GM12875 (cell line): Measurements from ENCODE around the gene DHX32.
"Not testable (repeated sequence)": the region's sequence is repeated elsewhere in the genome, so short reads cannot be mapped to it uniquely, and the experiment has no call there.

ENCODE experiments used
- H3K4me3 ChIP-seq: one replicate; pipeline ENCODE4 v1.5.1; 2011; ENCODE audit warnings: low read depth, low read length, control low read depth
- TF ChIP-seq, protein P1 (sequence below): IDR thresholded peaks from 2 replicates; pipeline ENCODE4 v1.5.1; 2011; ENCODE audit warnings: low read depth, mild to moderate bottlenecking, control low read depth, inconsistent platforms, low read length, moderate library complexity, borderline replicate concordance; ENCODE audit not compliant: insufficient read depth

DHX32 gene, protein sequence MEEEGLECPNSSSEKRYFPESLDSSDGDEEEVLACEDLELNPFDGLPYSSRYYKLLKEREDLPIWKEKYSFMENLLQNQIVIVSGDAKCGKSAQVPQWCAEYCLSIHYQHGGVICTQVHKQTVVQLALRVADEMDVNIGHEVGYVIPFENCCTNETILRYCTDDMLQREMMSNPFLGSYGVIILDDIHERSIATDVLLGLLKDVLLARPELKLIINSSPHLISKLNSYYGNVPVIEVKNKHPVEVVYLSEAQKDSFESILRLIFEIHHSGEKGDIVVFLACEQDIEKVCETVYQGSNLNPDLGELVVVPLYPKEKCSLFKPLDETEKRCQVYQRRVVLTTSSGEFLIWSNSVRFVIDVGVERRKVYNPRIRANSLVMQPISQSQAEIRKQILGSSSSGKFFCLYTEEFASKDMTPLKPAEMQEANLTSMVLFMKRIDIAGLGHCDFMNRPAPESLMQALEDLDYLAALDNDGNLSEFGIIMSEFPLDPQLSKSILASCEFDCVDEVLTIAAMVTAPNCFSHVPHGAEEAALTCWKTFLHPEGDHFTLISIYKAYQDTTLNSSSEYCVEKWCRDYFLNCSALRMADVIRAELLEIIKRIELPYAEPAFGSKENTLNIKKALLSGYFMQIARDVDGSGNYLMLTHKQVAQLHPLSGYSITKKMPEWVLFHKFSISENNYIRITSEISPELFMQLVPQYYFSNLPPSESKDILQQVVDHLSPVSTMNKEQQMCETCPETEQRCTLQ

DNA sequence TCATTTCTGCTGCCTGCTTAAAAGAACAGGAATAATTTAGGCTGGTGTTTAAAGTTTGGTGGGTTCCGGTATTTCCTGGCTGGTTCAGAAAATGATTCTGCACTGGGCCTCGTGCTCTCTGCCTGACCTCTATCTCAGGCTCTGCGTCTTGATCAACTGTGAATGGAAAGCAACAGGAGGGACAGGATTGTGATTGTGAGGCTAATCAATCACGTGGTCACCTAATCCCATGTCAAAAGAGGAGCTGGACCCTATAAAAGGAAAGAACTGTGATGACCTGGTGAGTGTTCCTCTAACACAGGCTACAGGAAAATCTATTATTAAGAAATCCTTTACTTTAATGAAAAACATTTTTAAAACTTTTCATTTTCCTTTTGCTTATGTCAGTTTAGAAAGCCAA is at the start of gene DHX32:
TSS of gene DHX32 (minus strand) at position 101 of the 400 bp plus-strand sequence. CDS start 468 bp downstream, outside the sequence.
- H3K4me3 ChIP-seq: no peak within 1 kb of the TSS
- TF ChIP-seq, protein P1, sequence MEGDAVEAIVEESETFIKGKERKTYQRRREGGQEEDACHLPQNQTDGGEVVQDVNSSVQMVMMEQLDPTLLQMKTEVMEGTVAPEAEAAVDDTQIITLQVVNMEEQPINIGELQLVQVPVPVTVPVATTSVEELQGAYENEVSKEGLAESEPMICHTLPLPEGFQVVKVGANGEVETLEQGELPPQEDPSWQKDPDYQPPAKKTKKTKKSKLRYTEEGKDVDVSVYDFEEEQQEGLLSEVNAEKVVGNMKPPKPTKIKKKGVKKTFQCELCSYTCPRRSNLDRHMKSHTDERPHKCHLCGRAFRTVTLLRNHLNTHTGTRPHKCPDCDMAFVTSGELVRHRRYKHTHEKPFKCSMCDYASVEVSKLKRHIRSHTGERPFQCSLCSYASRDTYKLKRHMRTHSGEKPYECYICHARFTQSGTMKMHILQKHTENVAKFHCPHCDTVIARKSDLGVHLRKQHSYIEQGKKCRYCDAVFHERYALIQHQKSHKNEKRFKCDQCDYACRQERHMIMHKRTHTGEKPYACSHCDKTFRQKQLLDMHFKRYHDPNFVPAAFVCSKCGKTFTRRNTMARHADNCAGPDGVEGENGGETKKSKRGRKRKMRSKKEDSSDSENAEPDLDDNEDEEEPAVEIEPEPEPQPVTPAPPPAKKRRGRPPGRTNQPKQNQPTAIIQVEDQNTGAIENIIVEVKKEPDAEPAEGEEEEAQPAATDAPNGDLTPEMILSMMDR: no peak

DNA sequence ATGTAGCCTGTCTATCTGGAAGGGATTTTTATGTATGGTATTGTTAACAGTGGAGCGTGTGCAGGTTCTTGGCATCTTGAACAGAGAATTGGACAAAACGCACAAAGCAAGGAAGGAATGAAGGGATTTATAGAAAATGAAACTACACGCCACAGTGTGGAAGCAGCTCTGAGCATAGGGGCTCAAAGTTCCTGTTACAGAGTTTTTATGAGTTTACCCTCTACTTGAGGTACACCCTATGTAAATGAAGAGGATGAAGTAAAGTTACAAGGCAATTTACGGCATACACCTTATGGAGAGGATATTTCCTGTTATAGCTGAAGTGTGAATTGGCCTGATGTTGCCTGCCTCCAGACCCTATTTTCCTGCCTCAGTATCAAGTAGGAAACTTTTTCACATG is 48.5 kb upstream of the DHX32 start:
- TF ChIP-seq, protein P1: no peak
- H3K4me3 ChIP-seq: no peak overlapping the region

DNA sequence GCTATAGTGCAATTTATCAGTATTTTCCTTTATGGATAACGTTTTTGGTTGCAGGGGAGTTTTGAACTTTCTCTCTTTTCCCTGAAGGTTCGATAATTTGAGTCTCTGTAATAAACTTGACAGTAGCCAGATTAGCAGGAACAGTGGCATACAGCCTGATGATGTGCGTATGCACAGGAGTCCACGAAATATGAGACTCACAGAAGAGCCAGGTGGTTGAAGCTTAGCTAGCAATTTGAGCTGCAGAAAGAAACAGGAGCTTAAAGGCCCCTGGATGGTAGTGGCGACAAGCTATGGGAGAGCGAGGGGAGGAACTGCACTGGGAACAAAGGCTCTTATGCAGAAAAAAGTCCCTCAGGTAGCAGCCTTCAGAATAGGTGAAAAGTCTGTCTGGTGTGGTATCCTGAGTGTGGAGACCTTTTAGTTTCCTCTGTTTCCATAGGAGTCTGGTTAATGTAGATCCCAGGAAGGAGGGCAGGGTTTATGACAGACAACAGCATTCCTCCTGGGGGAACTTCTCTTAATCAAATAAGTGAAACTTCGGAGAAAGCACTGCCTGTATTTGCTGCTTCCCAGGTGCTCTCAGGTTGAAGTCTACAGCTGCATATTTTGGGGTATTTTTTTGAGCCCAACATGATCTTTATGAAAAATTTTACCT is 48.0 kb upstream of the DHX32 start:
- TF ChIP-seq, protein P1: no peak
- no peak overlapping the region for H3K4me3 ChIP-seq

DNA sequence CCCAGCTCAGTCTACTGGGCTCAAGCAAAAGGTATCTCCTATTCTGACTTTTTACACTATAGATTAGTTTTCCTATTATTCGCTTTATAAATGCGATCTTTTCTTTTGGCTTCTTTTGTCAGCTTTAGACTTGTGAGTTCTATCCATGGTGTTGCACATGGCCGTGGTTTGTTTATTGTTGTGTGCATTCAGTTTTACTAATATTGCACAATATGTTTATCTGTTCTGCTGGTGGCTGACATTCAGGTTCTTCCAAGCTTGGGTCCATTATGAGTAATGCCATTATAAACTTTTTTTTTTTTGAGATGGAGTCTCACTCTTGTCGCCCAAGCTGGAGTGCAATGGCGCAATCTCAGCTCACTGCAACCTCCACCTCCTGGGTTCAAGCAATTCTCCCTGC is 46.2 kb upstream of the DHX32 start:
- H3K4me3 ChIP-seq: not testable (repeated sequence)

DNA sequence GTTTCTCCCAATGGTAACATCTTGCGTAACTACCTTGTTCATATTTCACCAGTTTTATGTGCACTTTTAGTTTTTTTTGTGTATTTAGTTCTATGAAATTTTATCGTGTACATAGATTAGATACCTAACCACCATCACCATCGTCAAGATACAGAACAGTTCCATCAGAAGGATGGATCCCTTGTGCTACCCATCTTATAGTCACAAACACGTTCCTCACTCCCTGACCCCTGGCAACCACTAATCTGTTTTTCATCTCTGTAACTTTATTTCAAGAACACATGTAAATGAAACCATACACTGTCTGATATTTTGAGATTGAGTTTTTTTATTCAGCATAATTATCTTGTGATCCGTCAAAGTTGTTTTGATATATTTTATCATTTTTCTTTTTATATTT is 45.2 kb upstream of the DHX32 start:
- TF ChIP-seq, protein P1: no peak
- H3K4me3 ChIP-seq: no peak overlapping the region

DNA sequence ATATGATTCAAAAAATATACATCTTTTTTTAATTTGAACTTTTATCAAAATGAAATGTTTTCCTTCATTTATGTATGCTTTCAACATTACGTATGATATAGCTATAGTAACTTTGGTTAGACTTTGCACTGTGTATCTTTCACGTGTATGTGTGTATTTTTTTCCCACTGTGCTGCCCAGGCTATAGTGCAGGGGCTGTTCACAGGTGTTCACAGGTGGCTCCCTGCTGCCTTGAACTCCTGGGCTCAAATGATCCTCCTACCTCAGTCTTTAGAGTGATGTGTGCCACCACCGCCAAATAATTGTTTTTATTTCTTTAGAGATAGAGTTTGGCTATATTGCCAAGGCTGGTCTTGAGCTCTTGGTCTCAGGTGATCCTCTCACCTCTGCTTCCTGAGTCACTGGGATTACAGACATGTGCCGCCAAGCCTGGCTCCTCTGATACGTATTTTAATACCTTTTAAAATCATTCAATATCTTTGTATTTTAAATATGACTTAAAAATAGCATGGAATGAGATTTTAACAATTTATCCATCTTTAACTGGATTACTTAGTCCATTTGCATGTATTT is 44.3 kb upstream of the DHX32 start:
- TF ChIP-seq, protein P1: no peak
- no peak overlapping the region for H3K4me3 ChIP-seq

DNA sequence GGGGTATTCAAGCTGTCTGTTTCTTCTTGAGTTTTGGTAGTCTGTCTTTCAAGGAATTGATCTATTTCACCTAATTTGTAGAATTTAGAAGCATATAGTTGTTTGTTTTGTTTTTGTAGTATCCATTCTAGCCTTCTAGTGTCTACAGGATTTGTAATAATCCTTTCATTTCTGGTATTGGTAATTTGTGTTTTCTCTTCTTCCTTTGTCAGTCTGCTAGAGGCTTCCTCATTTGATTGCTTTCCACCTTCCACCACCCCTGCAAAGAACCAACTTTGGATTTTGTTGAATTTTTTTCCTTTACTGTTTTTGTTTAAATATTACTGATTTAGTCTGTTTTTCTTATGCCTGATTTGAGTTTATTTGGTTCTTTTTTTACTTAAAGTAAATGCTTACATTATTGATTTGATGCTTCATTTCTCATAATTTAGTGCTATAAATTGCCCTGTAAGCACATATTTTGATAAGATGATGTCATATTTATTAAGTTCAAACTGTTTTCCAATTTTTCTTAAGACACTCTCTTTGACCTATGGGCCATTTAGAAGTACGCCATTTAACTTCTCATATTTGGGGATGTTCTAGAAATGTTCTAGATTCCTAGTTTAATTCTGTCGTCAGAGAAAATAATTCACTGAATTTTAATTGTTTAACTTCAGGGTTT is 40.7 kb upstream of the DHX32 start:
- H3K4me3 ChIP-seq: not testable (repeated sequence)

DNA sequence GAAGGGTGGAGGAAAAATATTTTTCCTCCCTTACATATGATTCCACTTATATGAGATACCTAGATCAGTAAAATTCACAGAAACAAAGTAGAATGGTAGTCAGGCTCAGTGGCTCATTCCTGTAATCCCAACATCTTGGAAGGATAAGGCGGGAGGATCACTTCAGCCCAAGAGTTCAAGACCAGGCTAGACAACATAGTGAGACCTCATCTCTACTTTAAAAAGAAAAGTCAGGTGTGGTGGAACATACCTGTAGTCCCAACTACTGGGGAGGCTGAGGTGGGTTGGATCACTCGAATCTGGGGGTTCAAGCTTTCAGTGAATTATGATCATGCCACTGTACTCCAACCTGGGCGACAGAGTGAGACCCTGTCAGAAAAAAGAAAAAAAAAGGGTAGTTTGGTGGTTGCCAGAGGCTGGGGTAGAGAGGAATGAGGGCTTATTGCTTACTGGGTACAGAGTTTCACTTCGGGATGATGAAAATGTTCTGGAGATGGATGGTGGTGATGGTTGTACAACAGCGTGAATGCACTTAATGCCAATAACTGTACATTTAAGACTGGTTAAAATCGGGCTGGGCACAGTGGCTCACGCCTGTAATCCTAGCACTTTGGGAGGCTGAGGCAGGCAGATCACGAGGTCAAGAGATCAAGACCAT is 36.7 kb upstream of the DHX32 start:
- H3K4me3 ChIP-seq: not testable (repeated sequence)
